Body of pancreas (tissue), 4 donors: Measurements from ENCODE around the gene EPSTI1. TPM values are rescaled to one million over a fixed set of nuclear protein-coding genes. Genes with fewer than 3 reads are reported as not detected.

Experiments used
- ATAC-seq: fragments of 150-250 bp; one replicate; pipeline ENCODE4 v1.9.1; 2016
- DNase-seq, 4 donors: peaks; one replicate each; pipeline ENCODE4 v3.0.0-alpha.2; 2019
- H3K27ac ChIP-seq, 4 donors: fragments of 200-600 bp; sonication (generic); 1 replicate in 3 of 4; 2 replicates in 1 of 4; pipeline versions ENCODE4 v1.5.1 to v1.6.1; 2016 to 2019; ENCODE audit warnings: mild to moderate bottlenecking in 1 of 4, mixed read lengths in 1 of 4, moderate library complexity in 1 of 4
- H3K27me3 ChIP-seq, 2 donors: fragments of 200-600 bp; sonication (generic); one replicate each; pipeline ENCODE4 v1.6.0; 2016; ENCODE audit warnings: mild to moderate bottlenecking in 1 of 2
- H3K36me3 ChIP-seq, 2 donors: fragments of 200-600 bp; sonication (generic); replicated peaks in 1 of 2; 2 replicates each; pipeline ENCODE4 v1.5.1; 2016; ENCODE audit warnings: low read depth in 2 of 2; ENCODE audit not compliant: insufficient read depth in 1 of 2
- H3K4me1 ChIP-seq: fragments of 200-600 bp; sonication (generic); one replicate; pipeline ENCODE4 v1.6.0; 2016
- H3K4me3 ChIP-seq, 2 donors: fragments of 200-600 bp; sonication (generic); 1 replicate in 1 of 2; 2 replicates in 1 of 2; pipeline ENCODE4 v1.5.1; 2016 to 2019
- H3K9me3 ChIP-seq, 3 donors: fragments of 200-600 bp; sonication (generic); 1 replicate in 2 of 3; 2 replicates in 1 of 3; pipeline ENCODE4 v1.5.1; 2016
- CTCF ChIP-seq, 7 experiments: fragments of 450-650 bp in 4 of 7; fragments of 200-600 bp in 3 of 7; sonication (generic) in 3 of 7; IDR thresholded peaks; one replicate each; pipeline ENCODE4 v1.5.1; 2016 to 2019; ENCODE audit warnings: antibody characterized with exemption in 7 of 7
- POLR2A ChIP-seq, 3 donors: fragments of 450-650 bp; IDR thresholded peaks; one replicate each; pipeline ENCODE4 v1.6.1; 2016; ENCODE audit warnings: antibody characterized with exemption in 3 of 3, mild to moderate bottlenecking in 2 of 3
- WGBS, 2 donors: methylation state at CpG; one replicate each; pipeline ENCODE4 v1.1.5; 2017; 5-methylcytosine and 5-hydroxymethylcytosine counted together
- intact Hi-C: fragments of 100-400 bp; cut with DNase I; formaldehyde crosslinking; loops from one replicate; pipeline ENCODE4 v1.15.1; 2023
- total RNA-seq, 2 donors: library from RNA; depleted of rRNA; stranded (reverse); fragments of >200 nt; gene quantifications; one replicate each; pipeline ENCODE4 v1.1.0, GENCODE V29; 2016

EPSTI1 gene
- total RNA-seq, 2 donors from 2014 or later = 1.6 to 6.6 TPM

DNA sequence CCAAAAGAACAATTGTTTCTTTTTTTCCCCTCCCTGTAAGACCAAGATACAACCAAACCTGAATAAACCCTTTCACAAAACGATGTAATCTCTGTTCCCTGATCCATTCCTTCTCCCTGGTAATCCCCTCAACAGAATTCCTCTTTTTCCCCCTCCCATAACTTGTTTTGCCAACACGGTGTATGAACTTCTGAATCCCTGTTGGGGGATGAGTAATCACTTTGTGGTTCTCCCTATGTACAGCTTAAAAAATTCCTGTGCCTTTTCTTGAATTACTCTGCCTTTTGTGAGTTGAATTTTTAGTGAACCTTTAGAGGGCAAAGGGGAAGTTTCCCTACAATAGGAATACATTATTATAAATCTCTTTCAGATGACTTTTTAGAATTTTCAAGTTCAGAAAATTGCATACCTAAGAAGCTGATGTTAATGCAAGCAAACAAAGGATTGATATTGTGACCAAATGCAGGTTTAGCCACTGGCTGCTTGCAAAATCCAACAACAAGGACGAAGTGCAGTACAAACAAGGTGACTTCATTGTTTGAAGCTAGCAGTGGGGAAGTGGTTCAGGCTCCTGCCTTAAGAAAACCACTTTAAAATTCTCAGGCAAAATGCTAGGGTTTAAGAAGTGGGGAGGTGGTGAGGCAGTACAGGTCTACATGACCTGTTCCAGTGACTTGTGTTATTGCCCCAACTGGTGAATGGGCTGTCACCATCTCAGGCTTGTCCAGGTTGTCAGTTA lies 15.0 kb upstream of the EPSTI1 start:
- no peak for DNase-seq
- intact Hi-C loops = no loop called here
- WGBS, 2 donors = 17 to 34% methylated on average over 3 of the region's 3 CpGs
- Histone ChIP-seq H3K4me1 (no peaks in the 10 kb centered on the region), H3K27me3 (no peaks in the 10 kb centered on the region), H3K9me3 (no peaks in the 10 kb centered on the region), H3K4me3 (no peak overlapping the region), H3K27ac (peak overlapping the region in 1 of 4 donors; percentile 20), H3K36me3 (no peaks in the 10 kb centered on the region)
- ATAC-seq = no peak
- TF ChIP-seq POLR2A (IDR thresholded peaks at IDR 0.05) (no peak), CTCF (IDR thresholded peaks at IDR 0.05) (no peak)

DNA sequence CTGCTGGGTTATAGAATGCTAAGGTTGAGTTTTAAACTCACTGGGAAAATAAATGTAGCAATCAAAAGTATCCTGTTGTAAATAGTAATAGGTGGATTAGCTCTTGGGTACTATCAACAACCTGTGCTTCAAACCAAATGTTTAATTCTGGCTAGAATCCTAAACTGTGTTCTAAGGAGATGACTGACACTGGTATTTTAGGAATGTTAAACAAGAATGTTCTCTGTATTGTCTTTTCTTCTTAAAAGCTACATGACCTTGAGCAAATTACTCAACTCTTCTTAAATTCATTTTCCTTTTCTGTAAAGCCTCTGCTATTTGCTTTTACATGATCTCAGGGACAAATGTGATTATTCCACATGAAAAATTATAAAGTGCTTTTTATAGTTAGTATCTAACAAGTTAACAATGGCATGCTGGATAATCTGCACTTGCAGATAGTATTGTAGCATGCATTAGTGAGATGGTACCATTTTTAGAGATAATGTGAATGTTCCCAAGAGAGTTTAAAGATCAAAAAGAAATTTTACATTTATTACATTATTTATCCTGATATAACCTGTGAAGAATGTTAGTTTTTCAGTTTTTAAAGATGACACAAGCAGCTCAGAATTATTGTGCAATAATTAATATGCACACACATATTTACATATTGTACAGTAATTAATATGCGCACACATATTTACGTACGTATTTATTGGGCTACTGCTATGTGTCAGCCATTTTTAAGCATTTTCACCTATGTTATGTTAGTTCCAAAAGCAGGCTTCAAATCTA lies 13.6 kb upstream of the EPSTI1 start:
- TF ChIP-seq CTCF (IDR thresholded peaks at IDR 0.05) = no peak
- no peak for TF ChIP-seq POLR2A (IDR thresholded peaks at IDR 0.05)
- no peaks in the 10 kb centered on the region for H3K27me3 ChIP-seq
- intact Hi-C loops = no loop called here
- peak; percentile 40 for ATAC-seq
- WGBS, 2 donors = 83 to 91% methylated on average over 3 of the region's 3 CpGs
- no peaks in the 10 kb centered on the region for H3K9me3 ChIP-seq
- H3K4me3 ChIP-seq = no peak overlapping the region
- H3K27ac ChIP-seq = peak overlapping the region in 2 of 4 donors; percentile 22 to 52
- H3K36me3 ChIP-seq = no peaks in the 10 kb centered on the region
- DNase-seq = no peak
- H3K4me1 ChIP-seq = no peaks in the 10 kb centered on the region

GRCh38 chr13:43003729-43004128 lies 11.7 kb upstream of the EPSTI1 start:
- DNase-seq (no peak), ATAC-seq (no peak)
- Histone ChIP-seq H3K27ac (no peak overlapping the region), H3K36me3 (no peaks in the 10 kb centered on the region), H3K4me1 (no peaks in the 10 kb centered on the region), H3K9me3 (no peaks in the 10 kb centered on the region), H3K4me3 (no peak overlapping the region), H3K27me3 (no peaks in the 10 kb centered on the region)
- TF ChIP-seq POLR2A (IDR thresholded peaks at IDR 0.05) (no peak), CTCF (IDR thresholded peaks at IDR 0.05) (no peak)
- WGBS, 2 donors = 86 to 90% methylated on average over 6 of the region's 6 CpGs
- intact Hi-C loops = no loop called here

DNA sequence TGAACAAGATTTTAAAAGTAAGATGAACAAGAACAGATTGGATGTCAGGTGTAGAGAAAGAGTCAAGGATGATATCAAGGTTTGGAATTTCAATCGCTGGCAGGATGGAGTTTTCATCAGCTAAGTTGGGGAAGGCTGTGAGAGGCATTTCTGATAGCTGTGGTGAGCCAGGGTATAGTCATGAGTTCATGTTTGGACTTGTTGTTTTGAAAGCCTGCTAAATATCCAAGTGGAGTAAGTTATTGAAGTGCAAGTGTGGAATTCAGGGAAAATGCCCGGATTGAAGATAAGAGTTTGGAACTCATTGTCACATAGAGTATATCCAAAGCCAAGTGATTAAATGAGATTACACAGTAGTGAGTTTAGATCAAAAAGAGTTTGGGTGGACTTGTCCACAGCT lies 11.0 kb upstream of the EPSTI1 start:
- no peaks in the 10 kb centered on the region for H3K27me3 ChIP-seq
- 63 to 75% methylated on average over 2 of the region's 2 CpGs for WGBS, 2 donors

More for the DNA sequence above, 11.0 kb upstream of the EPSTI1 start:
- ATAC-seq = no peak
- DNase-seq = no peak
- H3K27ac ChIP-seq = no peak overlapping the region
- no peaks in the 10 kb centered on the region for H3K36me3 ChIP-seq
- H3K9me3 ChIP-seq = no peaks in the 10 kb centered on the region
- intact Hi-C loops = no loop called here
- H3K4me3 ChIP-seq = no peak overlapping the region
- no peak for TF ChIP-seq CTCF (IDR thresholded peaks at IDR 0.05)
- TF ChIP-seq POLR2A (IDR thresholded peaks at IDR 0.05) = no peak
- no peaks in the 10 kb centered on the region for H3K4me1 ChIP-seq
